IPS DF 6.9 (cell line): ENCODE results near the gene SLC12A6.

Source experiments
- DNase-seq: peaks from one replicate; pipeline ENCODE4 v3.0.0-alpha.2; 2013; ENCODE audit warnings: low read depth, low spot score
- H3K27ac ChIP-seq: one replicate; pipeline ENCODE4 v1.5.1; 2013; ENCODE audit warnings: low read length, control low read depth
- H3K27me3 ChIP-seq: 2 replicates; pipeline ENCODE4 v1.6.1; 2013; ENCODE audit warnings: mild to moderate bottlenecking, low read length; ENCODE audit not compliant: control insufficient read depth, insufficient read depth
- H3K36me3 ChIP-seq: 2 replicates; pipeline ENCODE4 v1.6.1; 2013; ENCODE audit warnings: low read length; ENCODE audit not compliant: control insufficient read depth, insufficient read depth
- H3K4me1 ChIP-seq: 2 replicates; pipeline ENCODE4 v1.6.1; 2013; ENCODE audit warnings: low read length; ENCODE audit not compliant: control insufficient read depth, insufficient read depth
- H3K4me3 ChIP-seq: 2 replicates; pipeline ENCODE4 v1.5.1; 2013; ENCODE audit warnings: mild to moderate bottlenecking, low read length
- H3K9me3 ChIP-seq: 2 replicates; pipeline ENCODE4 v1.6.1; 2013; ENCODE audit warnings: low read length, inconsistent platforms; ENCODE audit not compliant: control insufficient read depth, insufficient read depth
- WGBS: extraction: QIAGEN DNeasy Blood & Tissue Kit; methylation state at CpG from one replicate; pipeline ENCODE4 v1.1.7; 2013; ENCODE audit warnings: mixed read lengths, missing lambda C conversion rate; ENCODE audit not compliant: insufficient read length, insufficient coverage; 5-methylcytosine and 5-hydroxymethylcytosine counted together

SLC12A6 gene

DNA sequence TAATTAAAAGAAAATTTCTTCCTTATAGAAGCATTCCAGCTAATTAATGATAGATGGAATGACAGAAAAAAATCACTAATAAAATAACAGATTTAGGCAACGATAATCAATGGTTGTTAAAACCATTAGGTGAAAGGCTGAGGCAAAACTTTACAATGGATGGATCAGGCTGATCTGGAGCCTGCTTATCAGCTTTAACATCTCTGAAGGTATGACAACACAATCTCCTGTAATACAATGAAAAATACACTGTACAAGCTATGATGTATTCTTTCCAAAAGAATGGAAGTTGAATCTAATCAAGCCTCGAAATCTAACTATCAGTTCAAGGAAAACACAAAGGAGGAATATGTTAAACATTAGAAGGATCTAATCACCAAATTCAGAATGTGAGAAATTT is 73.5 kb downstream of the SLC12A6 start:
- Histone ChIP-seq H3K4me3 (no peak overlapping the region), H3K27ac (no peak overlapping the region), H3K9me3 (no peaks in the 10 kb centered on the region), H3K36me3 (no peaks in the 10 kb centered on the region), H3K27me3 (no peaks in the 10 kb centered on the region), H3K4me1 (no peaks in the 10 kb centered on the region)
- no CpG with 5 or more reads among the region's 2 CpGs for WGBS
- DNase-seq: no peak

DNA sequence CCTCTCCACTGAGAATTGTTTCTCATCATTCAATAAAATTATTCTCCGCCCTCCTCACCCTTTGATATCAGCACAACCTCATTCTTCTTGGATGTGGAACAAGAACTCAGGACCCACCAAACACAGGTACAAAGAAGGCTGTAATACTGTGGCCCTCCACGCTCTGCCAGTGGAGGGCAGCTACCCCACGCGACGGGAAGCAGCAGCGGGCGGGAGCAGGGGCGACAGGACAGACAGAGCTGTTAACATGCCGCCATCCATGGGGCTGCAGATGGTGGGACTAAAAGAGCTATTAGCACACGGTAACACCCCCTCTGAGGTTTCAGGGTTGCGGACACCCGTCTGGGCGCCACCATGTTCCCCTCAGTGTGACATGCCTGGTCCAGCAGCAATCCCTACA is 75.2 kb downstream of the SLC12A6 start:
- no peaks in the 10 kb centered on the region for H3K36me3 ChIP-seq
- H3K9me3 ChIP-seq: no peaks in the 10 kb centered on the region
- H3K27me3 ChIP-seq: no peaks in the 10 kb centered on the region
- H3K27ac ChIP-seq: no peak overlapping the region
- DNase-seq: no peak
- WGBS: no CpG with 5 or more reads among the region's 13 CpGs
- H3K4me3 ChIP-seq: no peak overlapping the region
- H3K4me1 ChIP-seq: no peaks in the 10 kb centered on the region

DNA sequence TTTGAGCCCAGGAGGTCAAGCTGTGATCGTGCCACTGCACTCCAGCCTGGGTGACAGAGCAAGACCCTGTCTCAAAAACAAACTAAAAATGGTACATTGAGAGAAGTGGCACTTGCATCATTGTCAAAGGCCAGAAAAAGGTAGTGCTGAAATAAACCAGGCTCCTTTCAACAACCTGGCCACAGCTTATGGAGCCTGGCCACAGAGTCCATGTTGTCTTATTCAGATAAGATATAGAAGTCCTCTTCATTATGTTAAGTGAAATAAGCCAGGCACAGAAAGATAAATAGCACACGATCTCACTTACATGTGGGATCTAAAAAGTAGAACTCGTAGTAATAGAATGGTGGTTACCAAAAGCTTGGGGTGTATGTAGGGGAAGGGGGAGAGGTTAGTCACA is 78.0 kb downstream of the SLC12A6 start:
- Histone ChIP-seq H3K36me3 (no peaks in the 10 kb centered on the region), H3K27ac (no peak overlapping the region), H3K4me3 (no peak overlapping the region), H3K4me1 (no peaks in the 10 kb centered on the region), H3K27me3 (no peaks in the 10 kb centered on the region), H3K9me3 (no peaks in the 10 kb centered on the region)
- no peak for DNase-seq
- no CpG with 5 or more reads among the region's 3 CpGs for WGBS

DNA sequence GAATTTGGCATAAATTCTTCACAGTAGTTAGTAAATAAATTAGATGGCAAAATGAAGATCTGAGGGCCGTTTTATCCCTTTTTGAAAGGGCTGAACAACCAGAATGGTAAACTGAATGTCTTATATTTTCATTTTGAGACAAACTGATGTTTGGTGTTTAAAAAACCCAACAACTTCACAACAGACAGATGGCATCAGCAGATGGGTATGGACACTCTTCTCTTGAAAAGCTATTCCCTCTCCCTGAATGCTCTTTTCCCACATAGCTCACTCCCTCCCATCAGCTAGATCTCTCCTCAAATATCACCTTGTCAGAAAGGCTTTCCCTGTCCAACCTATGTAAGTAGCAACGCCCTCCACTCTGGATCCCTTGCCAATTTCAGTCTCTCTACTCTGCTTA is 79.4 kb downstream of the SLC12A6 start:
- Histone ChIP-seq H3K4me3 (no peak overlapping the region), H3K27ac (no peak overlapping the region), H3K9me3 (no peaks in the 10 kb centered on the region), H3K4me1 (no peaks in the 10 kb centered on the region), H3K36me3 (no peaks in the 10 kb centered on the region), H3K27me3 (no peaks in the 10 kb centered on the region)
- DNase-seq: no peak
- no CpG with 5 or more reads among the region's 2 CpGs for WGBS

DNA sequence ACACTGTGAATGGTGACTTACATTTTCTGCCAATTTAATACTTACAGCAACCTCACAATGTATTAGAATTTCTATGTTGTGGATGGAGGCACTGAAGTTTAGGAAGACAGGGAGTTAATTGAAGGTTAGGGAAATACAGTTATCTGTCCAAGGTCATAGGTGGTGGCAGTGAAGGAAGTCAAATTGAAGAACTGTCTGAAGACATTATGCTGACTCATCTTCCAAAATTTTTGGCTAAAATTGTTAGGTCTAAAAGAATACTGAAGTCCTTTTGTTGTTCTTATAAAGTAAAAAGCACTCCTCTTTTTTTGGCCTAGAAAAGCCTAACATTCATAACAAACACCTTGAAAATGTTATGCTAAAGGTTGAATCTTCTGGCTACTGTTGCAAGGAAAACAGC is 85.0 kb downstream of the SLC12A6 start:
- Histone ChIP-seq H3K27me3 (no peaks in the 10 kb centered on the region), H3K36me3 (no peaks in the 10 kb centered on the region), H3K27ac (no peak overlapping the region), H3K4me3 (no peak overlapping the region), H3K9me3 (no peaks in the 10 kb centered on the region), H3K4me1 (no peaks in the 10 kb centered on the region)
- DNase-seq: no peak

DNA sequence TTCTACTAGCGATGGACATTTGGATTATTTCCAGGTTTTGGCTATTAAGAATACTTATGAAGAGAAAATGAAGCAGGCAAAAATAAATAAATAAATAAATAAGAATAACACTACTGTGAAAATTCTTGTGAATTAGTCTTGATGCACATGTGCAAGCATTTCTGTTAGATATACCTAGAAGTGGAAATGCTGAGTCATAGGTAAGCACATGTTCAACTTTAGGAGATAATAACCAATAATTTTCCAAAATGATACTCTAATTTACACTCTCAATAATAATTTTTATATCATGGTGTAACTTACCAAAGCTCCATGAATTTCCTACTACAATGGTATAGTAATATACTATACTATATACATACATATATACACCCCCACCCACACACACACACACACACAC is 89.4 kb downstream of the SLC12A6 start:
- Histone ChIP-seq H3K4me1 (no peaks in the 10 kb centered on the region), H3K27ac (no peak overlapping the region), H3K9me3 (no peaks in the 10 kb centered on the region), H3K27me3 (no peaks in the 10 kb centered on the region), H3K36me3 (no peaks in the 10 kb centered on the region), H3K4me3 (no peak overlapping the region)
- no CpG with 5 or more reads among the region's 1 CpG for WGBS
- no peak for DNase-seq

DNA sequence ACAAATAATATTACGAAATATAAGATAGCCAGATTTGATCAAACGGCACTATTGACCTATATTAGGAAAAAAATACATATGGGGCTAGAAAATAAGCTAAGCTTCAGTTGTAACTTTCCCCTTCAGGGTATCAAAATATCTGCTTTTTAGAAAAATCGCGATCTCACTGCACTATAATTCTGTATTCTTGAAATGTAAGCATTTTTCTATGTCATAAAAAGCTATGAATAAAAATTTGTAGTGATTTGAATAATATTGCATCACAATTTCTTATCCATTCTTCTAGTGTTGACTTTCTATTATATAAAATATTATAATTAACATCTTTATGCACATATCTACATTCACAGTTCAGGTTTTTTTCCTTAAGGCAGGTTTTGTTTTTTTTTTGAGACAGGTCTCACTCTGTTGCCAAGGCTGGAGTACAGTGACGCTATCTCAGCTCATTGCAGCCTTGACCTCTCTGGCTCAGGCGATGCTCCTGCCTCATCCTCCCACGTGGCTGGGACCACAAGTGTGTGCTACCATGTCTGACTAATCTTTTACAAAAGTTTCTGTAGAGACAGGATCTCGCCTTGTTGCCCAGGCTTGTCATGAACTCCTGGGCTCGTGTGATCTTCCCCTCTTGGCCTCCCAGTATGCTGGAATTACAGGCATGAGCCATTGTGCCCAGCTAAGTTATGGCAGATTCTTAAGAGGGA is 91.2 kb downstream of the SLC12A6 start:
- Histone ChIP-seq H3K27ac (no peak overlapping the region), H3K9me3 (no peaks in the 10 kb centered on the region), H3K27me3 (no peaks in the 10 kb centered on the region), H3K36me3 (no peaks in the 10 kb centered on the region), H3K4me3 (no peak overlapping the region), H3K4me1 (no peaks in the 10 kb centered on the region)
- no peak for DNase-seq
- no CpG with 5 or more reads among the region's 9 CpGs for WGBS

DNA sequence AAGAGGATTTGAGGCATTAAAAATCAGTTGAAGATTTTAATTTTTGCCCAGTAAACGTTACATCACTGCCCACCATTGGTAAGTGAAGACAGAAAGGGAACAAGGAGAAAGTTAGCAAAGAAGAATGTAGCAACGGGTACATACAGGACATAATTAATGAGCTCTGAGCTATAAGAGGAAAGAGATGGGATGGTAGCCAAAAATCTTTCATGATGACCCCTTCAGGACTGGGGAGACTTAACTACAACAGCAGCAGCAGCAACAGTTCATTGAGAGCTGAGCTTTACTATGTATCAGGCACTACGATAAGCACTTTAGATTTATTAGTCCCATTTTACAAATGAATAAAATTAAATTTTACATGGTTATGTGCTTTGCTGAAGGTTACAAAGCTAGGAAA is 94.4 kb downstream of the SLC12A6 start:
- Histone ChIP-seq H3K27ac (no peak overlapping the region), H3K4me1 (no peaks in the 10 kb centered on the region; the same call in 1 of the 2 replicates), H3K9me3 (no peaks in the 10 kb centered on the region), H3K36me3 (no peaks in the 10 kb centered on the region; the same call in 1 of the 2 replicates), H3K27me3 (no peaks in the 10 kb centered on the region), H3K4me3 (no peak overlapping the region)
- WGBS: no CpG with 5 or more reads among the region's 3 CpGs
- no peak for DNase-seq

DNA sequence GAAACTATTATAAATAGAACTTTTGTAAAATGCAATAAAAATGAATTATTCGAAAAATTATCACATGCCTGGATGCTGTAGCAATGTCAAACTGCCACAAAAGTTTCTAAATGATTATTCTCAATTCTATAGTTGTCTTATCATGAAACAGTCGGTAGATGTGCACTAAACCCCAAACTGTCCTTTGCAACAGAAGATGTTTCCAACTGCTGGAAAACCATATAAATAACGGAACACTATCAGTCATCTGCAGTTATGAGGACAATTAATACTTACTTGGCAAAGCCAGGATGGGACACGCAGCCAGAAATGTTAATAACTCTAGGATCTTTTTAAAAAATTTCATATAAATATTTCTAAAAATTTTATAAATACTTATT is 95.3 kb downstream of the SLC12A6 start:
- DNase-seq: no peak
- H3K4me1 ChIP-seq: no peaks in the 10 kb centered on the region; the same call in 1 of the 2 replicates
- WGBS: no CpG with 5 or more reads among the region's 4 CpGs
- H3K36me3 ChIP-seq: no peaks in the 10 kb centered on the region; the same call in 1 of the 2 replicates
- no peaks in the 10 kb centered on the region for H3K27me3 ChIP-seq
- no peaks in the 10 kb centered on the region for H3K9me3 ChIP-seq
- no peak overlapping the region for H3K27ac ChIP-seq
- H3K4me3 ChIP-seq: no peak overlapping the region

DNA sequence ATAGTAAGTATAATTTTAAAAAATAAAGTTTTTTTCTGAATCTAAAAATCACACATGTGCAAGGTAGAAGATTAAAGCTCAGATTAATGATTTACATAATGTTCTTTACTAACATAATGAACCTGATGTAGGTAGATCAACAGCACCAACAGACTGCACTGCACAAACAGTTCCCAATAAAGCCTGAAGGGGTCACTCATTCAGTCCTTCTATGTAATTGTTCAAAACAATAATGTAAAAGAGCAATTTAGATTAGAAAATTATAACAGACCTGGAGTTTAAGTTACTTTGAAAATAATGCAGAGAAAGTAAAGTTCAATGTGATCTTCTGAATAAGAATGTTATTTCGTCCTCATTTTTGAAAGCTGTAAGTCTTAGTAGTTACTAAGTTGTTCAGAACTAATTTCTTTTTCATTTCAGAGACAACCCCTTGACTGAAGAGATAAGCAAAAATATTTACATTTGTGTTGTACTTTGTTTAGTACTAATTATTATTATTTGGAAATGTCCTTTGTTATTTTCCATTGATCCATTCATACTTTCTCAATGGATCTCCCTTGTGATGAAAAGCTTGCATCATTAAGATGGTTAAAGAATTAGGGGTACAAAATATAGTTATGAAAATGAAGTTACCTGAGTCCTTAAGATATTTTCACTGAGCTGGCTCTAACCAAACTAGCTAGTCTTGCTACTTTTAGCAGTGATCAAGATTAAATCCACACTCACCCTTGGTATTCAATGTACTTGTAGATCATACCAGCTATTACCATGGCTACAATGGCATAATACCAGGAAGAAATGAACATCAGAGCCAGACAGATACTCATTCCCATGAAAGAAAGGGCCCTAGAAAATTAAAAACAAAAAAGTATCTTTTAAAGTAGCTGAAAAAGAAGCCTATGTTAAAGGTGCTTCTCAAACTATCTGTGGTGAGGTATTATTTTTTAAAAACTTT is 95.9 kb downstream of the SLC12A6 start:
- no peak for DNase-seq
- no CpG with 5 or more reads among the region's 1 CpG for WGBS
- no peaks in the 10 kb centered on the region; the same call in 1 of the 2 replicates for H3K36me3 ChIP-seq

More for the DNA sequence above, 95.9 kb downstream of the SLC12A6 start:
- H3K4me1 ChIP-seq: no peaks in the 10 kb centered on the region; the same call in 1 of the 2 replicates
- H3K27ac ChIP-seq: no peak overlapping the region
- no peak overlapping the region for H3K4me3 ChIP-seq
- no peaks in the 10 kb centered on the region for H3K27me3 ChIP-seq
- H3K9me3 ChIP-seq: no peaks in the 10 kb centered on the region
